Fibroblast of the conjunctiva (primary cell): Measurements from ENCODE around the gene LAMA3.

Experiments used
- DNase-seq: peaks from one replicate; pipeline ENCODE4 v3.0.0-alpha.2; 2010; ENCODE audit warnings: low read depth

LAMA3 gene

DNA sequence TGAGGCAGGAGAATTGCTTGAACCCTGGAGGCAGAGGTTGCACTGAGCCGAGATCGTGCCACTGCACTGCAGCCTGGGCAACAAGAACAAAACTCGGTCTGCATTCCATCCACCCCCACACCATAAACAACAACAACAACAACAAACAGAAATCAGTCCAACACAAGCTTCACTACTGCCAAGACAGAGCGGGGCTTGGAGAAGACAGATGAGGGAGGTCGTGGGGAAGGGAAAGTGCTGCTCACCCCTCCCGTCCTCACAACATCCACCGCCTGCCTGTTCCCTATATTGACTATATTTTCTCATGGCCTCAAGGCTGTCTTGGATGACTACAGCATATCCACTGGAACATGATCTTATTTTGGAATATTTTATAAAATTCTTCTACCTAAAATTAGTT is 187.7 kb downstream of the LAMA3 start:
- DNase-seq: no peak

DNA sequence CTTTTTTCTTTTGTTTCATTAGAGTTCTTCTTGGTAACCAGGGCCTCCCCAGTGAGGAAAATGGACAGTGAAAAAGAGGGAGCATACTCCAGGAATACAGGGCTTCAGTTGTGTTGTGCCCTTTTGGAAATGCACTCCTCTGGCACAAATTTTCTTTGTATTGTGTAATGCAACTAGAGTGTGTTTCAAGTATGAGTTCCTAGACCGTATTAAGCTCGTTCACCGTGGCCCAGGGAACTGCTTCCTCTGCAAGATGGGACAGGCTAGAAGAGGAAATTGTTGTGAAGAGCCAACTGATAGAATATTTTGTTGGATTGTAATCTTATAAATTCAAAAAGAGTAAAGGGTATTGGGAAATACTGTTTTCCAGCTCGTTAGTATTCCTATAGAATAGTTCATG is 188.1 kb downstream of the LAMA3 start:
- no peak for DNase-seq

DNA sequence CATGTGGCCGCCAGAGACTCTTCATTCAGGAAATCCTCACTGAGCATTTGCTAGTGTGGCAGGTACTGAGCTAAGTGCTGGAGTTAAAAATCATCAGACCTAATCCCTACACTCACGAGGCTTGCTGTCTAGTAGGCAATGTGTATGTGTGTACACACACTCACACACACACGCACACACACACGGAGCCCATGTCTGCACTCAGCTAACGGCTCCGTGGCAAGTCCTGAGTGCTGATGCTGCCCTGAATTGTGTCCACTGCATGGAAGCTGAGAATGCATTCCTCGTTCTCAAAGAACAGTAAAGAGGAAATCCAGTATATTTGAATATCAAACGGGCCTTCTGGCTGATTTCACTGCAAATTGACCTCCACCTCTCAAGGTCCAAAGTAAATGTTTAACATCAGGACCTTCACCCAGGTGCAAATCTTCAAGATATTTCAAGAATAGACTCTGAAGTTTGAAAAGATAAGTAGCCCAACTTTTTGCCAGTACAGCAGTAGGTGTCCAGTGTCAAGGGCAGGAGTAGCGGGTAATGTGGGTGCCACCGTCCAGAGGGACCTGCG is 189.2 kb downstream of the LAMA3 start:
- DNase-seq: no peak

DNA sequence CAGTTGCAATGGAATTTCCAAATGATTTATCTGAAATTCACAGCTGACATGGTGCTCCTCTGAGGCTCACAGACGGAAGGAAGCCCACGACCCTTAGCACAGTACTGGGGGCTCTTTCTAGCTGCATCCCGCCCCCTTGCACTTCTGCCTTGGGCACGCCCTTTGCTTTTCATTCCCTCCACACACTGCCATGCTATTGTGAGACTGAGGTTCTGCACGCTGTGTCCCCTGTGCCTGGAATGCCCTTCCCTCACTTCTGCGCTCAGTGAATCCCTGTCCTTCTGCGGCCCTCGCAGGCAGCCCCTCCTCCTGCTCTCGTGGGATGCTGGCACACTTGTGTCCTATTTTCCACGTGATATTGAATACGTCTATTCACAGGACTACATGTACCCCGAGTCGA is 189.9 kb downstream of the LAMA3 start:
- no peak for DNase-seq

DNA sequence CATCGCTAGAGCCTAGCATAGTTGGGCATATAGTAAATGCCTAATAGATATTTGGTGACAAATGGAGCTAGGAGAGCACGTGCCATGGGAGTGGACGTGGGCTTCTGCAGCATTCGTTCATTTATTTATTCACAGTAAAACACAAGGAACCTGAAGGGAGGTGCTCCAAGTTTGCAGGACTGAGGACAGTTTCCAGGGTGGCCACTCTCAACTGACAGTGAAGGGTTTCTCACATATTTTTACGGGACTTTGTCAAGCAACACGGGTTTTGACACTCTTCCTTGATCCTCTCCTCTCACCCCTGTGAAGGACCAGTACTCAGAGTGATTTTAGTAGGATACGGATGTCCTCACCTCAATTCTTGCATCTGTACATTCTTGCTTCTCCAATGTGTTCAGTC is 190.3 kb downstream of the LAMA3 start:
- DNase-seq: no peak

DNA sequence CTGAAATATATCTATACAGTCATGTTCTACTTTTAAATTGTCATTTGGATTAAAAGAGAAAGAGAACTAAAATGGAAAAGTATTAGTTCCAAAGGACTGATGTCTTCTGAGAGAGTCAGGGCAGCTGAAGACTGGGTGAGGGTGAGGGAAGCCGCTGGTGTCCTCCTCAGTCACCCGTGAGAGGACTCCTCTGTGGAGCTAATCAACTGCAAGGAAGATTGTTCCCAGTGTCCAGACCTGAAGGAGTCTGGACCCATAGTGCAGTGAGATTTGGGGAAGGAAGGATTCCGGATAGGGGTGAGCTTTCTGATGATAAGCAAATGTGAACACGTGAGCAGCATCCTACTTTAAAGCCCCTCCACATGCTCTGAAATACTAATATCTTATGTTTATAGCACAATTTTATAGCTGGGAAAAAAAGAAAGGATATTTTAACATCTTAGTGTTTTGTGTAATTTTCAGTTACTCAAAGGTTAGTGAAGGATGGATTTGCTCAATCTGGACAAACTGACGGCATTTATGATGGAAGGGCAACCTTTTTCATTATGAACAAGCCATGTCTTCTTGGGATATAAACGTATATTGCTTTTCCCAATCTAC is 190.8 kb downstream of the LAMA3 start:
- no peak for DNase-seq

DNA sequence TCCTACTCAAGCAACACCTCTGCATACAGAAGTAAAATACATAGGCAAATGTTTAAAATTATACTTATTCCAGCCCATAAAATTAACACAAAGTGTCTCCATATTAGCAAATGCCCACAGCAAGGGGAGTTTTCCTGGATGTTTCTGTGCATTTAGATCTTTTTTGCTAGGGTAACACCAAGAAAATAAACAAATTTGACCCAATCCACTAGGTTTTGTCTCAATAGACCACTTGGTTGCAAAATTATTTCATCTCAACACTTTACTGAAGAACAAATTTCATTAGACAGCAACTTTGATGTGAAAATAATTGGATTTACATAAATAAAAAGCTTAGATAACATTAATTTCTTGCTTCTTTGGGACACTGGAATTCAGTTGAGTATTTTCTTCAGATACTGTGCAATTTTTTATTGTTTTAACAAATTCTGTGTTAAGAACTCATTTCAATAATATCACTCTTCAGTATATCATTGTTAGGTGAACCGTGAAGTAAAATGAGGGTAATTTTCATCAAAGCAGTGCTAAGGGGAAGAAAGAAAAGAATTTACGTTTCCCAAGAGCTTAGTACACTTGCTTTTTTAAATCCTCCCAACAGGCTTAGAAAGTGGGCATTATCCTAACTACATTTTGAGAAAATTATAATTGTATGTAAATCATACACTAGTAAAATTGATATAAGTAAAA is 191.8 kb downstream of the LAMA3 start:
- DNase-seq: no peak

DNA sequence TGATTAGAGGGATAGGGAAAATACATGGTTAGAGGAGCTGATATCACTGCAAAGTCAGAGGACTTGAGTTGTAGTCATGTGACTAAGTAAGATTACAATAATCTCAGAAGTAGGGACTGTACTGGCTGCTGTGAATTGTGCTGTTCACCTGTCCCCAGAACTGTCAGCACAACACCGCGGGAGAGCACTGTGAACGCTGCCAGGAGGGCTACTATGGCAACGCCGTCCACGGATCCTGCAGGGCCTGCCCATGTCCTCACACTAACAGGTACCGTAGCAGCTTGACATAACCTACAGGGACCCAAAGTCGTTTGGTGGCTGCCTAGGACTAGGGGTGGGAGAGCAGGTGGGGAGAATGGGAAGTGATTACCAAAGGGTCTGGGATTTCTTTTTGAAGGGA is 192.5 kb downstream of the LAMA3 start:
- DNase-seq: no peak

DNA sequence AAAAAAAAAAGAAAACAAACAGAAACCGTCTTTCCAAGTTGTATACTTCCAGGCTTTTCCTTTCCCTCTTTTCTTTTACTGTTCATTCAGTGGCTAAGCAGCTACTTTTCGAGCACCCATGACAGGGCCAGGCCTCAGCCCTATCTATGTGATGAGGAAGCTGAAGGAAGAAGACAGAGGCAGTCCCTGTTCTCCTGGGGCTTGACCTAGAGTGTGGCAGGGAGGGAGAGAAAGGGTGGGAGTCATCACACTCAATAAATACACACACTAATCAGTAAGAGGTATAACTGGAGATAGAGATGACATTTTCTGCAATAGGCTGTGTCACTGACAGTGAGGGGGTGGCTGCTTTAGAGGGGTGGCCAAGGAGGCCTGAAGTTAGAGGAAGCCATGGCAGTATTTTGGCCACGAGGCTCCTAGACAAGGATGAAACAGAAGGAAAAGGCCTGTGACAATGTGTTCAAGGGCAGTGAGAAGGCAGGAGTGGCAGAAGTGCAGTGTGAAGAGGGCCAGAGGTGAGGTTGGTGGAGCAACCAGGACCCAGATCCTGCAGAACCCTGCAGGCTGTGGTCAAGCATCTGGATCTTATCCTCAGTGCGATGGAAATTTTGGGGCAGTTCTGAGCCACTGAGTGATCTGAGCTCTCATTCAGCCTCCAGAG is 193.5 kb downstream of the LAMA3 start:
- DNase-seq: no peak

DNA sequence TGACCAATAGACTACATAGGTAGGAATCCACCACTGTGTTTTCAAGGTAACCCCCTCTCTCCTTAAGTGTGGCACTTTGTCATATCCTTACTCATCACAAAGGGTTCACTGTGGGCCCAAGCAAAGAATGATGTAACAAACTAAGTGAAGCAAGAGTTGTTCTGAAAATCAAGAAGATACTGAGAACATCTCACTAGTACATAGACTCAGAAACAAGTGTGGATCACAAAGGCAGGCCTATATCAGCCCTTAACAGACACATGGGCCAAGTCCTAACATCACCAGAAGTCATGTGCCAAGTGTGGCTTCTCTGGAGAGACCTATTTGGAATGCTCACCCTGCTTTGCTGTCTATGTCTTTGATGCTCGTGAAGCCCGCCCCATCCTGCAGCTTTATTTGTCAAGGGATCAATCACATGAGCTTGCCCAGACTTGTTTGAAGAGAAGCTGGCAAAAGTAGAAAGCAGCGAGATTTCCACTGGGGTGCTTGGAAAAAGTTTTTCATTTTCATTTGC is 194.1 kb downstream of the LAMA3 start:
- no peak for DNase-seq

DNA sequence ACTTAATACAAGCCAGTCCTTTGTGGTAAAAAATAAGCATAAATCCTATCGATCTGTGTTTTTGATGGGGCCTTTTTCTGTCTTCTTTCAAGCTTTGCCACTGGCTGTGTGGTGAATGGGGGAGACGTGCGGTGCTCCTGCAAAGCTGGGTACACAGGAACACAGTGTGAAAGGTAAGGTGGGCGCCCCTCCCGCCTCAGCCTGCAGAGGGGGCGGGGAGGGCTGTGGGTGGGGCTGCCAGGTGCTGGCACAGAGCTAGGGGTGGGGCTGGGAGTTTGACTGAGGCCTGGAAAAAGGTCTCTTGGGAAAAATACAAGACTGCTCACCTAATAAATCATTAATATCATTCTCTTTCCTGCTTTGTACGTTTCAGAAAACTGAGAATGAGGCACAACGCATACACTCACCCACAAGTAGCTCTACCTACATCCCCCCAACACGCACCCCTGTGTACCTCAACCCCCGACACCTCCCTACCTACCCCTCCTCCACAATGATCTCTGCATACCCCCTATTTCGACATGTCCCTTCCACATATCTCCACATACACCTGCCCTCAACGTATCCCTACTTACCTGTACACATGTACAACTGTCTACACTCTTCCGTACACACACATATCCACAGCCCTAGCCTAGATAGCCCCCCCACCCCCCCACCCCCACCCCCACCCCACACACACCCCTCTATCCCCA is 195.6 kb downstream of the LAMA3 start:
- DNase-seq: no peak

DNA sequence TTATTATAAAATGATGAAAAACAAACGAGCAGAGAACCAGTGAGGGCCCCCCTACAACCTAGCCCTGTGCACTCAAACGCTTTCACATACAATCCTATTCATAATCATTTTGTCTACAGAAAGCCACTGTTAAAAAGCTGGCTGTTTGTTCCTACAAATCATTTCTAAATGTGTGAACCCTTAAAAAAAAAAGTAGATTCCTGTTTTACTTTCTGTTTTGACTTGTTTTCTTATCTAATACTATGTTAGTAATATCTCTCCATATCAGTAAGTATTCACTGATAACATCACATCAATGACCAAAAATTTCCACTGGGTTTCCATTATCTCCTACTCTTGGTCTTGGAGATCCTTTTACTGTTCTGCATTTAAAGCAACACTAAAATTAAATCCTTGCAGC is 196.5 kb downstream of the LAMA3 start:
- DNase-seq: no peak

DNA sequence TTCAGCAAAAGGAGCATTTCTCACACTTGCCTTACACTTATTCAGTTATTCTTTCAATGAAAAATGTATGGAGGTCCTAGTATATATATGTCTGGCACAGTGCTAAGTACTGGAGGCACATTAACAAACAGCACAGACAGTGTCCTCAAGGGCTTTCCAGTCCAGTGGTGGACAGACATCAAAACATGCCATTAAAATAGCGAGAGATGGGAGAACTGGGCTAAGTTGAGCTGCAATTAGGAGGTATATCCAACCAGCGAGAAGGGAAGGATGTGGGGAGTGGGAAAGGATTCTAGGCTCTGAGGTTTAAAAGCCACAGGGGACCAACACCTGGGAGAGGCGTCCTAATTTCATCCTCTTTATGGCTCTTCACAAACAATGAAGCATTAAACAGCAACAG is 197.8 kb downstream of the LAMA3 start:
- DNase-seq: no peak

DNA sequence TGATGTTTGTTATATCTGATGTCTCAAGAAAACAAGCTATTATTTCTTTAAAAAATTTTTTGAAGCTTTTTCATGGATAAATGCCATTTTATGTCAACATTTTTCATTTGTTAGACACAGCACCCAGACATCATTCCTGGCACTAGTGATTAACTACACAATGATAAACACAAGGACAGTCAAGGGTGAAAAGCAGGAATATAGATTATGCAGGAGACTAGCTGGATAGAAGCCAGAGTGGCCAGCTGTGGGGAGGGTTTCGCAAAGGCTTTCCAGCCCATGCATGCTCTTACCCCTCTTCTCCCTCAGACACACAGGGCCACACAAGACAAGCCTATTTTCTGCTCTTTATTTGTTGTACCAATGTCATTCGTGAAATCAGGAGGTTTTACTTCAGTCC is 198.2 kb downstream of the LAMA3 start:
- DNase-seq: no peak

DNA sequence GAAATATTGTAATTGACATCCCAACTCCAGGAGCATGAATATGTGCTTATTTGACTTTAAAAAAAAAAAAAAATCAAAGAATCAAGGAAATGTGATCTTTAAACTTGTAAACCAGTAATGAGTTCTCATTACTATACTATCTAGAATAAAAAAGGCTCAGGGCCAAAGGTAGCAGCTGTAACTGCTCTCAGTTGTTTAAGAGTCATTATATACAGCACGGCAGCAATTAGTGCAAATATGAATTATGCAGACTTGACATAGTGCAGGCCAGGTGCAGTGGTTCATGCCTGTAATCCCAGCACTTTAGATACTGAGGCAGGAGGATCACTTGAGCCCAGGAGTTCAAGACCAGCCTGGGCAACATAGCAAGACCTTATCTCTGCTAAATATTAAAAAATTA is 199.6 kb downstream of the LAMA3 start:
- no peak for DNase-seq

DNA sequence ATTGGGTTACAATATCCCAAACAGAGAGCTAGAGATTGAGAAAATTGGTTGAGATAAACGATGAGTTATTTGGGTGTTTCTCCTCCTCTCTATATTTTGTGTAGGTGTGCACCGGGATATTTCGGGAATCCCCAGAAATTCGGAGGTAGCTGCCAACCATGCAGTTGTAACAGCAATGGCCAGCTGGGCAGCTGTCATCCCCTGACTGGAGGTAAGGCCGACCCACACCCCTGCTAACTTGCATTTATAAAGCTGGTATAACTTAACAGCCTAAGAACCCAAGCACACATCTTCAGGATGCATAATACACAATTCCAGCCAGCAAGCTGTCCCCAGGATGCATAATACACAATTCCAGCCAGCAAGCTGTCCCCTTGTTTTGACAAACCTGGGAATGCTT is 200.7 kb downstream of the LAMA3 start:
- DNase-seq: no peak

DNA sequence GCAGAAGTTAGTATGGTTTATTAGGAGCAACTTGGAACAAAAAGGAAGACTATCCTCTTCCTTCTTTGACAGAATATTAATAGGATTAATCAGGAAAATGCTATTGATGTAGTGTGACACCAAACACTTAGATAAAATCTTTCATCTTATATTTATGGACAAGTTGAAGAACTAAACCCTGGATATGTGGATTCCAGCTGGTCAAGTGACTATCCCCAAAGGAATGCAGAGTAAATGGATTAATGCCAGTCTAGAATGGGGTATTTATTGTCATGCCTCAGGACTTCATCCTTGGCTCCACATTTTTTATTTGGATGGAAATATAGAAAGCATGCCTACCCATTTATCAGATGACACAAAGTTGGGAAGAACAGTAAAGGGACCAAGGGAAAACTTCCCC is 201.3 kb downstream of the LAMA3 start:
- no peak for DNase-seq

DNA sequence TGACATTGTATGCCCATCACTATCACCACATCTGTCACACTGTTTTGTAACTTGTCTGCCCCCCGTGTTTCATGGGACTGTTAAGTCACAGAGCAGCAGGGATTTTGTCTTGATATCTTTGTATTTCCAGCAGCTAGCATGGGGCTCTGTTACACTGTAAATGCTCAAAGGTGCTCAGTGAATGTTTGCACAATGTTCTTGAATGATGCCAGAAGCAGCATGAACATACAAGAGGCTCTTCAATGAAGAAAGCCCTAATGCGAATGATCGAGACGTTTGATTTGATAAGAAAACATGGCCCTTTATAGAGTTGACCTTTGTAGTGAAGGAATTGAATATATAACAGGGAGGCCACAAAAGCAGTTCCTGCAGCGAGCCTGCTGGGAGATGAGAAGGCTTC is 204.4 kb downstream of the LAMA3 start:
- DNase-seq: no peak

DNA sequence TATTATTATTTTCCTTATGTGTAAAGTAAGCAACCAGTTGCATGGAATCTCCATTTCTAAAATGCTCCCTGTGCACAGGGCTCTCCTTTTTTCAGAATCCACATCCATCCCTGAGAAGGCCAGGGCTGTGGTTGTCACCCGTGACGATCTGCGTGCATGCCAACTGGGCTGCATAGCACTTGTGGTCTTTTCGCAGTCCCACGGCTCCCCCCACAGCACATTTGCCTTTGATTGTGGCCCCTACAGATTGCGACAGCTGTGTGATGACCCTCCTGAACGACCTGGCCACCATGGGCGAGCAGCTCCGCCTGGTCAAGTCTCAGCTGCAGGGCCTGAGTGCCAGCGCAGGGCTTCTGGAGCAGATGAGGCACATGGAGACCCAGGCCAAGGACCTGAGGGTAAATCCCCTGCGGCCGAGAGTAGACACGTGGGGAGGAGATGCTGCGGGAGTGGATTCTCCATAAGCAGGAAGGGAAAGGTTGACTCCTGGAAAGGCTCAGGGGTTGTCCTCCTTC is 205.5 kb downstream of the LAMA3 start:
- DNase-seq: no peak

DNA sequence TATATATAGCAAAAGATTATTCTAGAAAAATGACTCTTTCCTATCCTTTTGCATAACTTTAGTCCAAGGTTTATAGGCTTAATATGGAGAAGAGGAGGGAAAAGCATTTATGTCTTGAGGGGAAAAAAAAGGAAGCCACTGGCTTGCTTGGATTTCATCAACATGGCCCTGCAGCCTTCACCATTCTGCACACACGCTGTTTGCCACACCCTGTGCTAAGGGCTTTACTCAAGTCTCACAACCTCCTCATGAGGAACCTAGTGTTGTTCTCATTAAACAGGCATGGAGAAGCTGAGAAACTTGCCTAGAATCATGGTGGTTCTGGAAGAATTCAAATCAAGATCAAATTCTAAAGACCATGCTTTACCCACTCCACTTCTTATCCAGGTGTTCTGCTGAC is 208.0 kb downstream of the LAMA3 start:
- DNase-seq: no peak

DNA sequence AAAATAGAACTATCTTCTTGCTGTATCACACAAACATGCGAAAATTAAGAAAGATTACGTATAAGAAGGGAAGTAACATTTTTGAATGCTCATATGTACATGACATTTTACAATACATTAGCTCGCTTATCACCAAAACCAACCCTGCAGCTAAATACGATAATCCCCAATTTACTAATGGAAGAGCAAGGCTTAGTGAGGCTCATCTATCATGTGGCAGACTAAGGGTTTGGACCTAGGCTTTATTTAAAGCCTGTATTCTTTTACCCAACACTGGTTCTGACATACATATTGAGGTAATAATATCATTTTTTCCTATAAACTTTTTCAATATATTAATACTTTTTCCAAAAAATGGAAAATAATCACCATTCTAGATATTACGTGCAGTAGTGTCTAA is 208.5 kb downstream of the LAMA3 start:
- no peak for DNase-seq

DNA sequence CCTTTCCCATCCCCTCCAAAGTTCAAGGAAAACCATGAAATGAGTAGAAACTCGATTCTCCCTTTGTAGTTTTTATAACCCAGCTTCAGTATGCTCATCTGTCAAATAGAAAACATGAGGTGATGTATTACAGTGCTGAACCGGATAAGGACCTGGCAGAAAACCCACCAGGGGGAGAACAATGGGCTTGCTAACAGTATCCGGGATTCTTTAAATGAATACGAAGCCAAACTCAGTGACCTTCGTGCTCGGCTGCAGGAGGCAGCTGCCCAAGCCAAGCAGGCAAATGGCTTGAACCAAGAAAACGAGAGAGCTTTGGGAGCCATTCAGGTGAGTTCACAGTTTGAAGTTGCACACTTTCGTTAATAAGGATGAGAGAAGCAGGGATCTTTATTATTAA is 211.7 kb downstream of the LAMA3 start:
- no peak for DNase-seq
